ENCODE measurements around the gene BCAP31.
"Not testable (repeated sequence)": the region's sequence is repeated elsewhere in the genome, so short reads cannot be mapped to it uniquely, and the experiment has no call there.

BCAP31 gene

GRCh38 chrX:153764786-153765137, 40.6 kb upstream of the BCAP31 start:
- TF ChIP-seq CTCF (conservative IDR thresholded peaks at IDR 0.05) (no peak), ZFX (IDR thresholded peaks at IDR 0.05) (no peak)
- H3K27ac ChIP-seq = peak overlapping the region; percentile 97

- TF ChIP-seq ZFX (IDR thresholded peaks at IDR 0.05) (no peak), CTCF (conservative IDR thresholded peaks at IDR 0.05) (peak; percentile 90)
- peak within 1 kb of the TSS; percentile 97 for H3K27ac ChIP-seq
These were observed 40.0 kb upstream of the BCAP31 start, which contains the start of gene PLXNB3 for GRCh38 chrX:153763989-153764755. PLXNB3 (plus strand) TSS chrX:153764249; CDS start chrX:153765536, 1,287 bp downstream.

GRCh38 chrX:153763298-153763932, 39.2 kb upstream of the BCAP31 start:
- peak overlapping the region; percentile 97 for H3K27ac ChIP-seq
- TF ChIP-seq ZFX (IDR thresholded peaks at IDR 0.05) (no peak), CTCF (conservative IDR thresholded peaks at IDR 0.05) (no peak)

- TF ChIP-seq CTCF (conservative IDR thresholded peaks at IDR 0.05) = no peak
- TF ChIP-seq ZFX (IDR thresholded peaks at IDR 0.05) = no peak
- H3K27ac ChIP-seq = no peak overlapping the region
These were observed 38.5 kb upstream of the BCAP31 start for GRCh38 chrX:153762626-153763173.

GRCh38 chrX:153761863-153762262, 37.7 kb upstream of the BCAP31 start:
- TF ChIP-seq ZFX (IDR thresholded peaks at IDR 0.05) = no peak
- TF ChIP-seq CTCF (conservative IDR thresholded peaks at IDR 0.05) = no peak
- no peak overlapping the region for H3K27ac ChIP-seq

GRCh38 chrX:153755136-153755535, 30.9 kb upstream of the BCAP31 start:
- TF ChIP-seq ZFX (IDR thresholded peaks at IDR 0.05) = no peak
- no peak for TF ChIP-seq CTCF (conservative IDR thresholded peaks at IDR 0.05)
- H3K27ac ChIP-seq = no peak overlapping the region

- TF ChIP-seq ZFX (IDR thresholded peaks at IDR 0.05) = no peak
- TF ChIP-seq CTCF (conservative IDR thresholded peaks at IDR 0.05) = no peak
- no peak overlapping the region for H3K27ac ChIP-seq
These were observed 26.1 kb upstream of the BCAP31 start for GRCh38 chrX:153750127-153750774.

- not testable (repeated sequence) for H3K27ac ChIP-seq
These were observed 24.8 kb upstream of the BCAP31 start for GRCh38 chrX:153749017-153749416.

- H3K27ac ChIP-seq = not testable (repeated sequence)
These were observed 22.8 kb upstream of the BCAP31 start for GRCh38 chrX:153746991-153747390.
